IMR-90 (cell line): ENCODE measurements around the gene HNRNPLL. TPM values are rescaled to one million over a fixed set of nuclear protein-coding genes. Genes with fewer than 3 reads are reported as not detected.

Experiments
- ATAC-seq: fragments of 200-7000 bp; cut with Tn5 transposase; 2 replicates; pipeline ENCODE4 v1.9.1; 2020; ENCODE audit warnings: low read depth, mild to moderate bottlenecking, moderate library complexity
- BruUV-seq: library from RNA; stranded (reverse); fragments of 400-500 nt; replicated peaks from 2 replicates; lab custom pipeline; 2021; lab: Mats Ljungman, UMichigan
- CTCF ChIA-PET: fragments of 300-600 bp; formaldehyde crosslinking; extraction: SDS; loops from one replicate; lab custom pipeline; 2021; ENCODE audit warnings: antibody characterized with exemption; lab: Yijun Ruan, JAX
- POLR2A ChIA-PET: fragments of 300-600 bp; sonication (Branson Sonifier 250); formaldehyde crosslinking; loops from one replicate; lab custom pipeline; 2022; ENCODE audit warnings: antibody characterized with exemption; ENCODE audit not compliant: unreplicated experiment; lab: Charles Lee
- DNase-seq: peaks from one replicate; pipeline ENCODE4 v3.0.0; 2013
- H2AFZ ChIP-seq: replicated peaks from 2 replicates; pipeline ENCODE3; 2013; ENCODE audit warnings: low read length, mild to moderate bottlenecking; ENCODE audit not compliant: poor library complexity
- H2AK5ac ChIP-seq: 2 replicates; pipeline ENCODE4 v1.6.1; 2013; ENCODE audit warnings: low read depth, low read length, inconsistent platforms
- H2AK9ac ChIP-seq: replicated peaks from 2 replicates; pipeline ENCODE3; 2013; ENCODE audit warnings: mild to moderate bottlenecking, low read depth, low read length, moderate library complexity; ENCODE audit not compliant: poor library complexity
- H2BK120ac ChIP-seq: 2 replicates; pipeline ENCODE4 v1.6.1; 2013; ENCODE audit warnings: low read depth, low read length, inconsistent platforms
- H2BK15ac ChIP-seq: 3 replicates; pipeline ENCODE4 v1.6.1; 2013; ENCODE audit warnings: low read depth, low read length, inconsistent platforms
- H2BK20ac ChIP-seq: 2 replicates; pipeline ENCODE4 v1.6.1; 2013; ENCODE audit warnings: low read depth, mild to moderate bottlenecking, inconsistent platforms, low read length, moderate library complexity
- H2BK5ac ChIP-seq: 2 replicates; pipeline ENCODE4 v1.6.1; 2013; ENCODE audit warnings: mild to moderate bottlenecking, low read depth, low read length, inconsistent platforms; ENCODE audit not compliant: poor library complexity, severe bottlenecking
- H3K14ac ChIP-seq: replicated peaks from 2 replicates; pipeline ENCODE4 v1.6.1; 2013; ENCODE audit warnings: low read depth, low read length, inconsistent platforms
- H3K18ac ChIP-seq: 2 replicates; pipeline ENCODE4 v1.6.1; 2013; ENCODE audit warnings: low read depth, low read length, control low read depth
- H3K23ac ChIP-seq: 2 replicates; pipeline ENCODE4 v1.6.1; 2013; ENCODE audit warnings: low read depth, low read length, inconsistent platforms
- H3K27ac ChIP-seq: 2 replicates; pipeline ENCODE4 v1.5.1; 2013; ENCODE audit warnings: mild to moderate bottlenecking, control low read depth, low read length; ENCODE audit not compliant: insufficient read depth
- H3K27me3 ChIP-seq: 2 replicates; pipeline ENCODE4 v1.6.1; 2013; ENCODE audit warnings: low read length; ENCODE audit not compliant: control insufficient read depth, insufficient read depth
- H3K36me3 ChIP-seq: 2 replicates; pipeline ENCODE4 v1.6.1; 2013; ENCODE audit warnings: low read length, mixed read lengths; ENCODE audit not compliant: control insufficient read depth, insufficient read depth
- H3K4ac ChIP-seq: 2 replicates; pipeline ENCODE4 v1.6.1; 2013; ENCODE audit warnings: low read depth, low read length, inconsistent platforms
- H3K4me1 ChIP-seq: 2 replicates; pipeline ENCODE4 v1.6.1; 2013; ENCODE audit warnings: low read length, mixed read lengths; ENCODE audit not compliant: control insufficient read depth, insufficient read depth
- H3K4me2 ChIP-seq: 2 replicates; pipeline ENCODE4 v1.6.1; 2013; ENCODE audit warnings: low read depth, mild to moderate bottlenecking, control low read depth, low read length, moderate library complexity
- H3K4me3 ChIP-seq: 2 replicates; pipeline ENCODE4 v1.5.1; 2013; ENCODE audit warnings: low read depth, mild to moderate bottlenecking, control low read depth, low read length, moderate library complexity; ENCODE audit not compliant: insufficient read depth
- H3K56ac ChIP-seq: 2 replicates; pipeline ENCODE4 v1.6.1; 2013; ENCODE audit warnings: low read length, inconsistent platforms; ENCODE audit not compliant: insufficient read depth; ENCODE audit errors: extremely low read depth
- H3K79me1 ChIP-seq, 2 experiments: 2 replicates each; pipeline ENCODE4 v1.6.1; 2013; ENCODE audit warnings: low read length in 2 of 2, inconsistent platforms in 1 of 2, low read depth in 1 of 2
- H3K9ac ChIP-seq: 2 replicates; pipeline ENCODE4 v1.6.1; 2013; ENCODE audit warnings: low read depth, low read length, control low read depth
- H3K9me1 ChIP-seq: 2 replicates; pipeline ENCODE4 v1.6.1; 2013; ENCODE audit warnings: low read length, inconsistent platforms; ENCODE audit not compliant: insufficient read depth
- H3K9me3 ChIP-seq: 2 replicates; pipeline ENCODE4 v1.6.1; 2013; ENCODE audit warnings: low read length; ENCODE audit not compliant: control insufficient read depth, insufficient read depth
- H4K20me1 ChIP-seq: 2 replicates; pipeline ENCODE4 v1.6.1; 2013; ENCODE audit warnings: low read length, inconsistent platforms; ENCODE audit not compliant: insufficient read depth
- H4K5ac ChIP-seq: 2 replicates; pipeline ENCODE4 v1.6.1; 2013; ENCODE audit warnings: mild to moderate bottlenecking, low read depth, low read length, control low read depth
- H4K8ac ChIP-seq, 2 experiments: 2 replicates each; pipeline ENCODE4 v1.6.1; 2013; ENCODE audit warnings: low read depth in 2 of 2, low read length in 2 of 2, control low read depth in 1 of 2, inconsistent platforms in 1 of 2
- H4K91ac ChIP-seq: 2 replicates; pipeline ENCODE4 v1.6.1; 2013; ENCODE audit warnings: low read depth, low read length, inconsistent platforms; ENCODE audit not compliant: insufficient read depth
- BHLHE40 ChIP-seq: fragments of 150-350 bp; IDR thresholded peaks from 2 replicates; pipeline ENCODE4 v1.6.1; 2016; ENCODE audit warnings: mild to moderate bottlenecking, low read depth, low read length
- CEBPB ChIP-seq: IDR thresholded peaks from 2 replicates; pipeline ENCODE4 v1.6.1; 2012; ENCODE audit warnings: low read depth, low read length, improper control_type of control experiment
- FOS ChIP-seq: fragments of 150-350 bp; IDR thresholded peaks from 2 replicates; pipeline ENCODE4 v1.6.1; 2016; ENCODE audit warnings: low read depth, low read length
- POLR2A ChIP-seq: IDR thresholded peaks from 2 replicates; pipeline ENCODE4 v1.6.1; 2012; ENCODE audit warnings: mild to moderate bottlenecking, low read depth, low read length
- RCOR1 ChIP-seq: IDR thresholded peaks from 2 replicates; pipeline ENCODE4 v1.6.1; 2012; ENCODE audit warnings: mild to moderate bottlenecking, low read length, improper control_type of control experiment; ENCODE audit not compliant: insufficient replicate concordance
- WGBS, 2 experiments: methylation state at CpG; one replicate each; pipeline versions ENCODE4 v1.1.5 to v1.1.7; 2013; ENCODE audit warnings: missing lambda C conversion rate in 2 of 2; ENCODE audit not compliant: insufficient read length in 1 of 2; ENCODE audit errors: extremely low coverage in 2 of 2; 5-methylcytosine and 5-hydroxymethylcytosine counted together
- dilution Hi-C: fragments of 300-500 bp; cut with HindIII; formaldehyde crosslinking; loops from one replicate; pipeline ENCODE4 v1.14.3; 2018; ENCODE audit warnings: low sequenced_read_pairs; ENCODE audit not compliant: unreplicated experiment
- in situ Hi-C: fragments of 300-500 bp; cut with MboI; formaldehyde crosslinking; loops from 3 replicates; pipeline ENCODE4 v1.14.3; 2019; ENCODE audit warnings: low sequenced_read_pairs, inconsistent platforms, mixed read lengths
- intact Hi-C: fragments of 100-400 bp; cut with micrococcal nuclease; formaldehyde crosslinking; loops from 2 replicates; pipeline ENCODE4 v1.10.0; 2022
- polyA plus RNA-seq, 3 experiments: library from polyadenylated mRNA; depleted of rRNA; stranded (reverse); fragments of >200 nt; gene quantifications; 2 replicates each; pipeline ENCODE4 v1.2.3, GENCODE V29; 2012; ENCODE audit warnings: low replicate concordance in 1 of 3
- total RNA-seq: library from RNA; depleted of rRNA; stranded (reverse); fragments of >200 nt; gene quantifications from 2 replicates; pipeline ENCODE4 v1.2.3, GENCODE V29; 2012

The HNRNPLL gene
- total and polyA plus RNA-seq, 2 of the 4 experiments (the other 2 are of a cell fraction): 23.7 to 53.1 TPM

- no peak overlapping the region for H3K23ac ChIP-seq
- no peak overlapping the region for H2AFZ ChIP-seq
- peak; percentile 48 for ATAC-seq
- no peak overlapping the region for H3K4me2 ChIP-seq
- BruUV-seq: no TSS peak
- H3K56ac ChIP-seq: no peak overlapping the region
- H3K4ac ChIP-seq: no peak overlapping the region
- H3K79me1 ChIP-seq: no peaks in the 10 kb centered on the region
- intact Hi-C loops: no loop called here
- in situ Hi-C loops: no loop called here
- no peaks in the 10 kb centered on the region for H3K9me3 ChIP-seq
- no peak overlapping the region for H2BK120ac ChIP-seq
- H3K9ac ChIP-seq: no peak overlapping the region
- CTCF ChIA-PET: no interaction called here
- DNase-seq: peak; percentile 67
- H3K4me1 ChIP-seq: no peaks in the 10 kb centered on the region; the same call in 1 of the 2 replicates
- H2BK5ac ChIP-seq: no peak overlapping the region
- H4K5ac ChIP-seq: no peak overlapping the region
- no peaks in the 10 kb centered on the region for H3K9me1 ChIP-seq
- H3K14ac ChIP-seq: no peak overlapping the region
- H3K18ac ChIP-seq: no peak overlapping the region
- H2BK15ac ChIP-seq: no peak overlapping the region
- H3K4me3 ChIP-seq: no peak overlapping the region
- H2BK20ac ChIP-seq: no peak overlapping the region
- no peak overlapping the region for H2AK9ac ChIP-seq
- no peaks in the 10 kb centered on the region for H3K36me3 ChIP-seq
- dilution Hi-C loops: no loop called here
- H4K91ac ChIP-seq: no peak overlapping the region
- no peaks in the 10 kb centered on the region for H4K20me1 ChIP-seq
- no peak overlapping the region for H4K8ac ChIP-seq
- H2AK5ac ChIP-seq: no peak overlapping the region
- peaks cover 5% of the 10 kb centered on the region for H3K27me3 ChIP-seq
- POLR2A ChIA-PET: no interaction called here
- H3K27ac ChIP-seq: no peak overlapping the region
- no CpG with 5 or more reads among the region's 1 CpG for WGBS, 2 experiments
- TF ChIP-seq CEBPB (peak; percentile 74), POLR2A (no peak), FOS (peak; percentile 22; the same call in 1 of the 2 replicates), RCOR1 (no peak), BHLHE40 (no peak)
Measured at GRCh38 chr2:38615237-38615636, 12.5 kb upstream of the HNRNPLL start.
